ENCODE measurements around the gene VEGFA.

VEGFA gene

DNA sequence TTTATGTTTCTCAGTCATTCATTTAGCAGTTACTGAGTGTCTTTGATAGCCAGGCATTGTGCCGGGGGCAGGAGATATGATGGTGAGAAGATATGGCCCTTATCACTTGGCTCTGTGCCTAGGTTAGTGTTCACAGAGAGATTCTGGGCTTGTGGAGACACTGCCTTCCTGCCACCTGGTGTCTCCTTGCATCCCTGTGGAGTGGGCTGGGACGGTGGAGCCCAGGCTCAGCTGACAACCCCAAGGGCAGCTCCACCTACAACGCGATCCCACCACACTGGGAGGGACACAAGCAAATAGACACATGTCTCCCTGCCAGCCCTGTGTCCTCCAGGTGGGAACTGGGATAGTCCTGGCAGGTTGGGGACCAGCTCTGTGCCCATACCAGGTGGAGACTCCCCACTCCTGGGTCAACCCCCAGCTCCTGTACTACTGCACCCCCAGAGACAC lies 30.3 kb upstream of the VEGFA start:
- no peak for FAIRE-seq

DNA sequence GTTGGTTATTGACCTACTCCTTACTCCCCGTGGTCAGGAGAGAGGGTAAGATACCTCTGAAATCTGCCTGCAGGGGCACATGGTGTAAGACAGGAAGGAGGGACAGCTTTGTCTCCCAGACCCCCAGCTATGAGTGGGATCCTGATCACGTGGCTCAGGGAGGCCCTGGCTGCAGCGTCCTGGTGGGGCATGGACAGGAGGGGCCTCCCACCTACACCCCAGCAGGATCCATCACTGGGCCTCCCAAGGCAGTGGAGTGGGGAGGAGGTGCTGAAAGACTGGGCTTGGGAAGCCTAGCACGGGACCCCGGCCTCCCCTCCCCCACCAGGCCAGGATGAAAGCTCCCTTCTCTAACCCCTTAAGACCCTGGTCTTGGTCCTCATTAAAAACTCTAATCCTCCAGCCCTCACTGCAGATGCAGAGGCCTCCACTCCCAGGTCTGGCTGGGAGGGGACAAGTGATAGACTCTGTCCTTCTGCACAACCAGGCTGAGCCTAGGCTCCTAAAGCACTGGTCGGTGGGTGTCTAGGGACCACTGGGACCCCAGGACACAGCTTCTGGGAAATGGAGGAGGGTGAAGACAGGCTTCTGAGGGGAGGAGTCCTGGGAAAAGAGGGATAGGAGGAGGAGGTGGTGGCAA lies 29.6 kb upstream of the VEGFA start:
- FAIRE-seq = no peak

DNA sequence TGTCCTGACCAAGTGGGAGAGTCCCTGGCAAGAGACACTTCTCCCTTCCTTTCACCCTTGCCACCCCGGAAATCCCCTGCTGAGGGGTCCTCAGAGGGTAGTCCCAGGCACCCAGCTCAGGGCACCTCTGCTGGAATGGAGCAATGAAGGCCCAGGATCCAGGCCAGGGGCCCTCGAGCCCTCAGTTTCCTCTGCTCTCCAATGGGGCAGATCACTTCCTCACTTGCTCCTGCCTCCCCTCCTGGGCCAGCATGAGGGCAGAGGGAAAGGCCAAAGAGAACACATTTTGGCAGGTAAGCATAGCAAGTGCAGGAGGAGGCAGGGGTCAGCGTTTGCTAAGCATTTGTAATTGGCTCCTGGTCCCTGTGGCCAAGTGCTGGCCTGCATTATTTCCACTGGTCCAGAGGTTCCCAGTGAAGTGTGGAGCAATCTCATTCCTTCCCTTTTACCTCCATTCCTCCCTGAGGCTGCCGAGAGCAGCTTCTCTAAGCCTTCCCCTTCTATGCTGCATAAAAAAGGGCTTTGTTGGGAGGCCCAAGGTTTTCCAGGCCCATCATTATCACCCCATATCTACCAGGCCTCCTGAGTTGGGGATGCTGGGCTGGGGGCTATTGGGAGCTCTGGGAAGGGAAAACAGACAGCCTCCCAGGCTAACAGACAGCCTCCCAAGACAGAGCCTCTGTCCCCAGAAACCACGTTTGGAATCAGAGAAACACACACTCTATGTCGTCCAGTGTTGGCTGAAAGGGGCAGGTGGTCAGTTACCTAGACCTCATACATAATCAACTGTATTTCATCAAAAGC lies 28.8 kb upstream of the VEGFA start:
- no peak for FAIRE-seq

DNA sequence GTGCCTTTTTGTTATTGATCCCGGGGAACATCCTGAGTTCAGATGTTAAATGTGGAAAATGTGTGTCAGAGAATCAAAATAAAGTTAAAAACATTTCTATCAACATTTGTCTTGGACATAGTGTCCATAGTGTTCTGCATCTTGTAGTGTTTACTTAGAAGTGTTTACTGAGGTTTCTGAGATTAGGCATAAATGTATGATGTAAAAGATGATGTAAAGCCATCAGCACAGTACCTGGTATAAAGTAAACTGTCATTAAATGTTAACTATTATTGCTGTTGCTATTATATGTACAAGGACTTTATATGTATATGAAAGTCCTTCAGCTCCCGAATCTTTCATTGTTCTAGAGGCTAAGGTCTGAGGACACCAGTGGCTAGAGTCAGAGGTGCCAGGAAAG lies 28.2 kb upstream of the VEGFA start:
- no peak for FAIRE-seq

DNA sequence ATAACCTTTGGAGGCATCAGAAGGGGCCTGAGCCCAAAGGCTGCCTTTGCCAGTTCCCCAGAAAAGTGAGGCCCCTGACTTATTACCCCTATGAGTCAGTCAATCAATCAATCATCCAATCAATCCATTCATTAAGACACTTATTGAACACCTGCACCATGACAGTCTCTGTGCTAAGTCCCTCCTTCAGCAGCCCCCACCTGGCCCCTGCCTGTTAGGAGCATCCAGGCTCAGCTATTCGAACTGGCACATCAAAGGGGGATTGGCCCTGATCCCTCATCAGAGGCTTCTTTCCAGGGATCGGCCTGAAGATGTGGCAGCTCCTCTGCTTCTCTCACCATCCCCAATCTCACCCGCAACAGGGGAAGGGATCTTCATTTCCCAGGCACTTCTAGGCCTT lies 27.7 kb upstream of the VEGFA start:
- FAIRE-seq = no peak

DNA sequence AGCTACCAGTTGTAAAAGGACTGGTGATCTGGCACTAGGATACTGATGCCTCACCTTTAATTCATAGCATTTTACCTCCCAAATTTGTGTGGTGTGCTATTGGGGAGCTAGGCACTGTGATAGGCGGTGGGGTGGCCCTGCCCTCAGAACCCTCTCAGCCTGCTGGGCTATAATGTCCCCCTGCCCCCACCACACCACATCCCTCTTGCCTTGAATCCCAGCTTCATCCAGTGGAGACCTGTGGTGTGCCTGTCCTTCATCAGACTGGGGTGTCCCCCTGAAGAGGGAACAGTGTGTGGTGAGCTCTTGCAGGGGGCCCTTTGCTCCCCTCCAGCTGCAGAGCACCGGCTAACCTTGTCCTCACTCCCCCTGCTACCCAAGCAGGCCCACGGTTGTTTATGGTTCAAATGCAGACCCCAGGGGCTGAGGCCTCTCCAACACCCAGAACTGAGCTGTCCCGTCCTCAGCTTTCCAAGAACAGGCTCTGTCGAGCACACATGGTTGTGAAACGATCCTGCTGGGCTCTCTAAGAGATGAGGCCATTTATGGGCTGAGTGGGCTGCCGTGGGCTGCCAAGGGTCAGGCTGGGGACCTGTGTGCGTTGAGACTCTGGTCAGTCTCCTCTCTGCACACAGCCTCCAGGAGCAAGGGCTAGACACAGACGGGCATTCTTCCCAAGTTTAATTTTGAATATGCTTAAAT lies 26.9 kb upstream of the VEGFA start:
- no peak for FAIRE-seq

DNA sequence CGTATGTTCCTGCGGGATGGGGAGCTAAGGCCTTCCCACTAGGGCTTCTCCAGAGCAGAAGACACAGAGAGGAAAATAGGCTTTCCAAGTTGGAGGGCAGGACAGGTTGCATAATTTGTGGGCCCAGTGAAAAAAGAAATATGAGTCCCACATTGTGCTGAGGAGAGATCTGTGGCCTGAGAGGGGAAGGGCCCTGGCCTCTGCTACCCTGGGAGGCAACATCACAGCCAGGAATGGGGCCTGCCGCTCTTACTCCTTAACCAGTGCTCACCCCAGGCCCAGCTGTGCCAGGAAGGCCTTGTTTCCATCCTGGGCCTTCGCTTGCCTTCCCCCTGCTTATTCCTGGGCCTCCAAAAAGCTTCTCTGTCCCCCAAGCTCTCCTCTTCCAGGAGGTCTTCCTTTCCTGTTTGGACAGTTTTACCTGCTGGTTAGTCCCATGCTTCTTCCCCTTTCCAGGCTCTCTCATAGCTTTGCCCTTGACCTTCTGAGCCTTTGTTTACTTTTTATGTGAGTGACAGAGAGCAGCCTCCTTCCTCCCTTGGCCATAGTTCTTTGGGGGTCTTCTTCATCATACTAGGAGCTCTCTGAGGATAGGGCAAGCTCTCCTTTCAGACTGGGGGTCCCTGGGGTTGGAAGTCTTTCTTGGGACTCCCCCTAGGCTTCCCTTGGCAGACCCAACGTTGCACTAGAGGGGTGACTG lies 26.2 kb upstream of the VEGFA start:
- FAIRE-seq = no peak

DNA sequence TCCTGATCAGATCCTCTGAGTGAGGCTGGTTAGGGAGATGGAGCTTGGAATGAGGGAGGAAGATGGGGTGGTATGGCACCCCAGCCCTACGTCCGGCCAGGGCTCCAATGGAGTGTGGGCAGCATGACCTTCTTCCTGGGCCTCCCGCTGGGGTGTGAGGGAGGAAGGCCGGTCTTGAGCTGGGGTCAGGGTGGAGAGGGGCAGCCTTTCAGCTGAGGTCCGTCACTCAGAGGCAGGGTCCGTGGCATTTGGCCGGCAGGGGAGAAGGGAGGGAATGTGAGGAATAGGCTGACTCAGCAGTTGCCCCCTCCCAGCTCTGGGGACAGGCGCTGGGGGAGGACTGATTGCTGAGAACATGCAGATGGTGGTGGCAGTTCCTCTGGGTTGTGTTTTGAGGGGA lies 25.5 kb upstream of the VEGFA start:
- no peak for FAIRE-seq

DNA sequence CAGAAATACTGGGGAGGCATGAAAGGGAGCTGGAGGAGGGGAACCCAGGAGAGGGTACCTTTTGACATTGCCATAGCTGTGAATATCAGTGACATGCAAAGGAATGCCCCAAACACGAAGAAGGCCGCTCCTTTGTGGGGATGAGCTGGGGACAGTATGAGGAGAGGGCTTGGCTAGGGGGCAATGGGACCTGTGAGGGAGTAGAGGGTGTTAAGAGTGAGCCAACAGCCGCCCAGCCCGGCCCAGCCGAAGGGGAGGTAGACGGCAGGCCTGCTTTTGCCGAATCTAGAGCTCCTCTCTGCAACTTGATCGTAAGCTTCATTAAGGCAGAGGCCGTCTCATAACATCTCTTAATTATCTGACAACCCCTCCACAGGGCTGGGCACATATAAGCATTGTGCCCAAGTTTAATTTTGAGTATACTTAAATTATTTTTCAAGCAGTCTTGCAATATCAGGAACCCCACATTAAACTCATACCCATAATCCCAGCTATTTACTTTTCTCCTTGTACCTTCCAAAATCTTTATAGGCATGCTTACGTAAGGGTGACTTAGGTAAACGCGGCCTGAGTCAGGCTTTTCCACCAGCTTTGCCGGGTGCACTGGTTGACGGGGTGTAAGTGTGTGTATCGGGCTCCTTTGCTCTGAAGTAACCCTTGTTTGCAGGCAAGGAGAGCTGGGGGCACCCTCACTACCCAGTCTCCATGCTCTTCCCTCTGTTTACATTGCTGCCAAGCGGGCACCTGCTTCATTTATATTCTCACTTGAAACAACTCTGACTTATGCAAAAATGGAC lies 24.9 kb upstream of the VEGFA start:
- no peak for FAIRE-seq

DNA sequence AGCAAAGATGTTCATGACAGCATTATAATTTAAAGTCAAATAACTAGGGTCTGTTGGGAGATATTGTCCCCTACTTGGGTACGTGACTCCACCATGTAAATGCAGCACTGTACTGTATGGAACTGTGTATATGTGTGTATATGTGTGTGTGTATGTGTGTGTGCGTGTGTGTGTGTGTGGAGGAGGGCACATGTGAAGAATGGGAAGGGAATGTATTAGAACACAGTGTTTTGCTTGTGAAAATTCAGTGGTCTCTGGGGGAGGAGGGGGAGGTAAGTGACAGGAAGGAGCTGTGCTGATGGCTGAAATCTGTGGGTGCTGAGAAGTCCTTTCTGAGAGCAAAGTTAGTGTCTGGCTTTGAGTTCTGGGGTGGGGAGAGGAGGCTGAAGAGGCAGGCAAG lies 23.9 kb upstream of the VEGFA start:
- no peak for FAIRE-seq

DNA sequence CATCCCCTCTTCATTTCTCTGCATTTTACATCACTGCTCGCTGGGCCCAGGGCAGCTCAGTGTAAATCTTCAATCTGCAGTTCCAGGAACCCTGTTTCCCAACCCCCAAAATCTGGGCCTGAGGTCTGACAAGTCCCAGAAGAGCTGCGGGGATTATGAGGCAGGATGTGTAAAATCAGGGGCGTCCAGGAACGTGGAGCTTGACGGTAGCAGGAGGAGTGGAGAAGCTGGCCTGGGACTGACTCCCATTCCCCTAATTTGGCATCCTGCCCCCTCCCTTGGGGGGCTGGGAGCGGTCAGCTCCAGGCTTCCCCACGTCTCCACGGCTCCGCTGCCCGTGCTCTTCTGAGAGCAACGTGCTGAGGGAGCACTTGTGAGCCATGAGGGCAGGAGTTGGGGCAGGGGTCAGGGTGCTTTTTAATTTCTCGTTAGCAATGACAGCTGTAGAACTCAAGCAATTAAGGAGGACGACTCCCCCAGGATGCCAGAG lies 23.4 kb upstream of the VEGFA start:
- FAIRE-seq = no peak

DNA sequence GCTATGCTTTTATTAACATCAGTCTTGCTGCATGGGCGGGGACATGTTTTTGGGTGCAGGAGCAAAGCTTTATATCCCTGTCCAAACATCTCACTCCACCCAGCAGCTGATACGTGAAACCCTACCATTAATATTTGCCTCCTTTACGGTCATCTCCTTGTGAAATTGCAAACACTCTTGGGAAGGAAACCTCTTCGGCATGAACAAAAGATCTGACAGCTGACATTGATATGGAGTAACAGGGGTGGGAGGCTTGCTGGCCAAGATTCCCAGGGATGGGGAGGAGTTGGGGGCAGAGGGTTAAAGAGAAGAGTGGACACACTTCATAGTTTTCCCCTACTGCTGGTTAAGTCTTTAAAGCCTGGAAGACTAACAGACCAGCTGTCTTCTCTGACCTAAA lies 22.2 kb upstream of the VEGFA start:
- no peak for FAIRE-seq

DNA sequence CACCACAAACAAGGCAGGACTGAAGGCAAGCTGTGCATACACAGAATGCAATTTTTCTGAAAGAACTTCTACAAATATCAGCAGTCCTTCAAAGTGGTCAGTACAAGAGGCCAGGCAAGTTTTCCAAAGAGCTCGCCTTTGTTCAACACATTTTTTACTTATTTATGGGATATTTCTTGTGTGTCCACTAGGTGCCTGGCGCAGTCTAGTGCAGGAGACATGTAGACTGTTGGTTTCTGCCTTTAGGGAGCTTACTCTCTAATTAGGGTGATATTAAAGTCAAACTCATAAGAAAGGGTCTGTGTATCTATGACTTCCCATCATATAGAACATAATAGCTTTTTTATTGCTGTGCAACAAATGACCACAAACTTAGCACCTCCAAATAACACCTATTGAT lies 21.2 kb upstream of the VEGFA start:
- FAIRE-seq = no peak

DNA sequence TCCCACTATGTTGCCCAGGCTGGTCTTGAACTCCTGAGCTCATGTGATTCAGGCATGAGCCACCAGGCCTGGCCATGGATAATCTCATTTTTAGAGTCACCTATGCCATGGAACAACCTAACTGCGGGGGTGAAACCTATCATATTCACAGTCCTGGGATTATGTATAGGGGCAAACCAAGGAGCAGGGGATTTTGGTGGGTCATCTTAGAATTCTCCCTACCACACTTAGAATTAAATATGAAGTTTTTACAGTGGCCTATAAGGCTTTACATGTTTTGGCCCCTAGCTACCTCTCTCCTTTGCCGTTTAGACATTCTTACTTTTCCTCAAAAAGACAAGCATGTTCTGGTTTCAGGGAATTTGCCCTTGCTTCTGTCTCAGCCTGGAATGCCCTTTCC lies 20.6 kb upstream of the VEGFA start:
- no peak for FAIRE-seq

DNA sequence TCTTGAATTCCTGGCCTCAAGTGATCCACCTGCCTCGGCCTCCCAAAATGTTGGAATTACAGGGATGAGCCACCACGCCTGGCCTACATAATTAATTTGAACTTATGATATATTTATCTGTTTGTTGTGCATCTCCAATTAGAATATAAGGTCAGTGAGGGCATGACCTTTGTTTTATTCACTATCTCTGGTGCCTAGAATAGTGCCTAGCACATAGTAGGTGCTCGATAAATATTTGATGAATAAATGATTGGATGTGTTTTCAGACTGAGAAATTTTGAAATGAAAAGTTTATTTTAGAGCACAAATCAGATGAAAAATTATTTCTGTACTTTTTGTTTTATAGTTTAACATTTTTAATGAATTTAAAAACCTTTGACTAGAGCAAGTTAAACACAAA lies 19.4 kb upstream of the VEGFA start:
- FAIRE-seq = no peak

DNA sequence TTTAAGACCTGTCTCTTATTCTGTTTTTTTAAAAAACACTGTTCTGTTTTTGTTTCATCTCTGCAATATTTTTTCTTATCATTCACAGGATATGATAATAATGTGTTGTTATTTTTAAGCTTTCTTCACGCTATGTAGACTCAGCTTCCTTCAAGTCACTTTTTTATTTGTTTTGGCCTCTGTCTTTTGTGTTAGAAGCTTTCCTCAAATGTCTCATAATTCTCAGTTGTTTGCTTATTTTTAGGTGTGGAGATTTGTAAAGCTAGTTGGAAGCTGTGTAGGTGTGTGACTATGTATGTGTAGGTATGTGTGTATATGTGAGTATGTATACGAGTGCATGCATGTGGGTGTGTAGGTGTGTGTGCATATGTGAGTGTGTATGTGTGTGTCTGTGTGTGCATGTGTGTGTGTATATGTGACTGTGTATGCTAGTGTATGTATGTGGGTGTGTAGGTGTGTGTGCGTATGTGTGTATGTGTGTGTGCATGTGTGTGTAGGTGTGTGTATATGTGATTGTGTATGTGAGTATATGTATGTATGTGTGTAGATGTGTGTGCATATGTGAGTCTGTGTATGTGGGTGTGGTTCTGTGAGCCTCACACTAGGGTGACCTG lies 16.3 kb upstream of the VEGFA start:
- no peak for FAIRE-seq

DNA sequence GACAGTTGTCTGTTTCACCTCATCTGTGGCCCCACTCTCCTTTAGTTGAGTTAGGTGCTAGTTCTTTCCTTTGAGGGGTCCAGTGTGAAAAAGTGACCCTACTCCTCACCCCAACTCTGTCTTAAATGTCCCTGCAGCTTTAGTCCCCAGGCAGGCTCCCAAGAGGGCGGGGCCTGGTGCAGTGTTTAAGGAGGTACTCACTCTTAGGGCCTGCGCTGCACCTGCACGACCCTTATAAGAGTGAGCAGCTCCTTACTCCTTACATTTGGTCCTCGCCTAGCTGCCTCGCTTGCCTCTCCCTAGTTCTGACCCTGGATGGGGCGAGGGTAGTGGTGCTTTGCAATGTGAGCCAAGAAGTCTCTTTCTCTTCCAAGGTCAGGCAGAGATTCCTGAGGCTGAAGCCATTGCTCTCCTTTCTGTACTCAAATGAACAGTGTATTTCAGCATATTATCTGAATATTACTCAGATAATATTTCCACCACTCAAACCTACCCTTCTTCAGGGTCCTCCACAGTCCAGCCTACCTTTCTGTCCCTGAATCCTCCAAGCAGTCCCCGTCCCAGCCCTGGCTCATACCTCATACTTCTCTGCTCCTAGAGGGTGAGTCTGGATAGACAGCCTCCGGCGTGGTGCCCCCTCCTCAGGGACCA lies 11.9 kb upstream of the VEGFA start:
- no peak for FAIRE-seq

DNA sequence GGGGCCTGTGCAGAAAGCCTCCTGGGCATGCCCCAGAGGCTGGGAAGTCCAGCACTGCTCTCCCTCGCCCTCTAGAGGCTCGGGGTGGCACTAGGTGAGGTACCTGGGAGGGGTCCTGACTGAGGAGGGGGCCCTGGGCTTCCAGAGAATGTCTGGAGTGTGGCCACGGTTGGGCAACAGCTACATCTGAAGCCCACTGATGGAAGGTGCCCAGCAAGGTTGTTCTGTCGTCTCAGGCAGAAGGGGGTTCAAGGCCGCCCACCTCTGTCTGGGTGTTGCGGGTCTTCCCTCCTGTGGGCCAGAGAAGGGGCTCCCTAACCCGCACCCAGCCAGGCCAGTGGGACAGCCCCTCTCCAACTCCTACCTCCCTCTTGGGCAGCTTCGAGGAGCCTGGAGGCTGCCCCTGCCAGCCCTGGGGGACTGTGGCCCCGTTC lies 11.4 kb upstream of the VEGFA start:
- FAIRE-seq = no peak

DNA sequence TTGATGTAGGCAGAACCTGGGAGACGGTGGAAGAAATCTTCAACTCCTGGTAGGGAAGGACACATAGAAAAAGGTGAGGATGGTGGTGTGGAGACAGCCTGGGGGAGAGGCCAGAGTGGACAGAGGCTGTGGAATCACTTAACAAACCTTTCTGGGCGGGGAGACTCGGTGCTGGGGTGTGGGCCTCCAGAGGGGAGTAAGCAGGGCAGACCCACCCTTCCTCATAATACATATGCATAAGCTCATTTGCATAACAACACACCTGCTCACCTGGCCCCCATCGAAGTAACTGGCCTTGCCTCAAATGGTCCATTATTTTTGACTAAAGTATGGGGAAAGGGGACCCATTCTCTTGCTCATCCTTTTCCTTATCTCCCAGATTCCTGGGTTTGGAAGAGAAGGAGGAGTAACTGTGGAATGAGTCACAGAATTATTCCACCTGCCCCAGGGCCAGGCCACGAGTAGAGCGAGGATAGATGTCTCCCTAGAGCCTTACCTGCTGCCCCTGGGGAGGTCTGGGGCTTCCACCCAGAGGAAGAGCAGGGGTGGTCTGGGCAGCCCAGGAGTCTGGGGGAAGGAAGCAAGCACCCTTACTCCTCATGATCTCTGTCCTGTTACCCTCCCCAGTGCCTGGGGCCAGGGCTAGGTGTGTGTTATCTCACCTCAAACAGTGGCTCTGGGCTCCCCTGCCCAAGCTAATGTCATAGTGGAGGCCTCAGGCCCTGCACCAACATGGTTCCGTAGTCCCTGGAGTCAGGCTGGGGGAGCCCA lies 10.7 kb upstream of the VEGFA start:
- no peak for FAIRE-seq

DNA sequence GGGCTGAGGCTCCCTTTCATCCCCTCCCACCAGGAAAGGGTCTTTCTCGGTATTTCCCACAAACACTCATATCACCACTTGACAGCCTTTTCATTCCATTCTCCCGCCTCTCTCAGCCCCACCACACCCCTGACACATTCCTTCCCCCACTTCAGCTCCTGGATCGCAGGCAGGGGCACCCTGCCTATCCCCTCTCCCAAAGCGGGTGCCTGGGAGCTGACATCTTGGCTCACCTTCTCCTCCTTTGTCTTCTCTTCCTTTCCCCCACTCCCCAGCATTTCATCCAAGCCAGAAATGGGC lies 10.2 kb upstream of the VEGFA start:
- no peak for FAIRE-seq

All from endometrium (tissue), 2 donors.